Activated CD8-positive, alpha-beta memory T cell treated with anti-CD3 and anti-CD28 coated beads for 4 hours (primary cell): ENCODE data around the gene CCDC149.

Source experiments
- DNase-seq, 2 donors: peaks; one replicate each; pipeline ENCODE4 v3.0.0-alpha.2; 2020; ENCODE audit warnings: low read depth in 2 of 2

CCDC149 gene

GRCh38 chr4:24881508-24882196 lies 31.2 kb downstream of the CCDC149 start:
- no peak for DNase-seq

GRCh38 chr4:24880186-24880585 lies 32.7 kb downstream of the CCDC149 start:
- DNase-seq: no peak

DNA sequence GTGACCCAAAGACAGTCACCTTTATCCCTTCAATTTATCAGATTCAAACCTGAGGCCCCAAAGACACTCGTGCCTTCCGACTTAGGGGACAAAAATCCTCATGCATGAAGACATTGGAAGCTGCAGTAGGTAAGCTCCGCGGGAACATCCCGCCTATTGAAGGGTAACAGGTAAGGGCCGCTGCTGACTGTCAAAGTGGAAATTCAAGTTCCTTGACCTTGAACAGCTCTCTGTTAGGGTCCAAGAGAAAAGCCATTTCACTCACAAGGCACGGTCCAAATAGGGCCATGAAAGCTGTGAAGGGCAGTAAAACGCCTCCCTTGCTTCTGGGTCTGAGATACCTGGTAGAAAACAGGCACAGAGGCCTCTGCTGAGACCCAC lies 34.2 kb downstream of the CCDC149 start:
- DNase-seq: no peak

DNA sequence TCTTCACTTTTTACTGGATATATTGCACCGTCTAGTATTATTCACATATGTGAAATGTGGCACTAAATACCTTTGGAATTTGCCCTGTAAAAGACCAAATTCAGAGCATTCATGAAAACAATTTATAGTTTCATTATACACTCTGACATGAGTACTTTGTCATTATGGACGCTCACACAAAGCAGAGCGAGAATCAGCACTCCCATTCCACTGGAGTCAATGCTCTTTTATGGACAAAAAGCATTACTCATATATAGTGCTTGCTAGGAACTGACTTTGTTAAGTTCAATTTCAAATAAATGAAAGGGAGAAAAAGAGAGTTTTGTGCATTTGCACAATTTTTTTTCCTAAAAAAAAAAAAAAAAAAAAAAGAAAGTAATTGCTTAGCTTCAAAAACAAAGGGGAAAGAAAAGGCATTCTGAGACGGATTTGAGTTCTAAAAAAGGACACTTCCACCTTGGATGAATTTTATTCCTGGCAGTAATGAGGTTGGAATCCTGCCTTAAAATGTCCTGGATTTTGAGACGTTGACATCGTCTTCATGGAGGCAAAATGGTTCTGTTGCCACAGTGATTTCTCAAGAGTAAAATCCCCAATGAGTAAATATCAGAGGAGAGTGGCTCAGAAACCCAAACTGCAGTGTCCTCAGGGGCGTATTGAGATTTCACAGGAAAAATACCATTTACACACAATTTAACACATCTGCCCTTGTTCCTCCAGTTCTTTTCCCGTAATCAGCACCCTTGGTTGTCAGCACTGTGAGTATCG lies 34.8 kb downstream of the CCDC149 start:
- no peak for DNase-seq

DNA sequence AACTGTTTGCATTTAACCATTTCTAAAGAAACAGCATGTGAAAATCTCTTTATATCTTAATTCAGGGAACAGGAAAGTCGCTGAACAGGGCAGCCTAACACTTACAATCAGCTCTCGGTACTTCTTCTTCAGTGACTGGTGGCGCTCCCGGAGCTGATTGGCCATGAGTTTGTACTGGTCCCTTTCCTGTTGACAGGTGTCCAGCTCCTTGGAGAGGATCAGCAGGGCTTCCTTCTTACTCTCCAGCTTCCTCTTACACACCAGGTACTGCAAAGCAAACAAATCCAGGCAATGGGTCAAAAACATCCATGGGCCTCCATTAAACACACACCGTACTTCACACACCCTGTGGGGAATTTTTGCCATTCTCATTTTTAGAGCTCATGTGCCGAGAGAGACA lies 36.4 kb downstream of the CCDC149 start:
- no peak for DNase-seq

GRCh38 chr4:24872720-24873119 lies 40.1 kb downstream of the CCDC149 start:
- no peak for DNase-seq

DNA sequence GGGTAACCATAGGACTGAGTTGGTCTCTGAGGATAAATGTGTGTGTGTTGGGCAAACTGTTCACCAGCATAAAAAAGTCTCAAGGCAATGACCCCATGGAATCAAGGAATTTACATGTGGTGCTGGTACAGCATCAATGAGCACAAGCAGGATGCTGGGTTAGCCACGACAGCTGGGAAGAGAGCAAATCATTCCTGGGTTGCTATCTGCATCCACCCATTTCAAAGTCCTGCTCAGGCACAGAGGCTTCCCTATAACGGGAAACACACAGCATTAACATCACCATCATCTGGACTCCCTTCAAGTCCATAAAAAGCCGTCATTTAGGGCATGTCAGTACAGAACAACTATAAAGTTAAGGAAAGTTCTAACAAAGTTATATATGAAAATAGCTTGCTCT lies 41.6 kb downstream of the CCDC149 start:
- DNase-seq: no peak

- DNase-seq: no peak
Observed at GRCh38 chr4:24867766-24868296, 45.0 kb downstream of the CCDC149 start.

- no peak for DNase-seq
Observed at GRCh38 chr4:24867251-24867650, 45.6 kb downstream of the CCDC149 start.

- DNase-seq: no peak
Observed at GRCh38 chr4:24865401-24865800, 47.4 kb downstream of the CCDC149 start.

GRCh38 chr4:24863799-24864198 lies 49.0 kb downstream of the CCDC149 start:
- no peak for DNase-seq

- no peak for DNase-seq
Observed at GRCh38 chr4:24862073-24862751, 50.6 kb downstream of the CCDC149 start.

DNA sequence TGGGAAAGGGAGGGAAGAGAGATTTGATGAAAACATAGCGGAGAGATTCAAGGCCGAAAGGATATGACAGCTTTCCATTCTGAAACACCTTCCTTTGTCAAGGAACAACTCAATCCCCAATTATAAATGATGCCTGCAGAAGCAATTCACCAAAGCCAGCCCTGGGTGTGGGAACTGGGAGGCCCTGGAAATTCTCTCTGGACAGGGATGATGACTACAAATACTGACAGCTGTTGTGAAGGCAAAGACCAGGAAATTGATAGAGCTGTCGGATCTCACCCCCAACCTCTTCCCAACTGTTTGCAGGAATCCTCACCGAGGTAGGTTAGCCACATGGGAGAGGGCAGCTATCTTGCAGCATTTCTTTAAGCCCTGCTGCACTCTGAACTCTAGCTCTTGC lies 54.3 kb downstream of the CCDC149 start:
- DNase-seq: no peak

DNA sequence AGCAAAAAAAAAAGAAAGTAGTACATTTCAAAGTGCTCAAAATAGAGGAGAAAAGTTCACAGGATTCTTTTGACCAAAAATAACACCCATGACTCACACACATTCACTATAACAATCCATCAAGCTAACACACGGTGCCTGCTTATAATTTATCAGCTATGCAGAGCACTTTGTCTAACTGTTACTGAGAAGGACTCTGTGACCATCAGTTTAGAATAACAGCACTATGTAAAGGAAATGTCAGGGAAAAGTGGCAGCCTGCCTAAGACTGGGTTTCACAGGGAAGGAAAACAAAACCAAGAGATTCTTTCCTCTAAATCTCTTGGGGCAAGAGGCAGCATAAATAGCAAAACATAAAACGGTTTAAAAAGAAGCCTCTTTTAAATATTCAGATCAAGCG lies 54.8 kb downstream of the CCDC149 start:
- DNase-seq: no peak

- no peak for DNase-seq
Observed at GRCh38 chr4:24856586-24856985, 56.3 kb downstream of the CCDC149 start.

GRCh38 chr4:24855741-24856140 lies 57.1 kb downstream of the CCDC149 start:
- no peak for DNase-seq

- DNase-seq: no peak
Observed at GRCh38 chr4:24853142-24853541, 59.7 kb downstream of the CCDC149 start.

- no peak for DNase-seq
Observed at GRCh38 chr4:24850674-24851073, 62.2 kb downstream of the CCDC149 start.

- no peak for DNase-seq
Observed at GRCh38 chr4:24849756-24850155, 63.1 kb downstream of the CCDC149 start.

- no peak for DNase-seq
Observed at GRCh38 chr4:24849351-24849750, 63.5 kb downstream of the CCDC149 start.

GRCh38 chr4:24846716-24847115 lies 66.1 kb downstream of the CCDC149 start:
- no peak for DNase-seq

DNA sequence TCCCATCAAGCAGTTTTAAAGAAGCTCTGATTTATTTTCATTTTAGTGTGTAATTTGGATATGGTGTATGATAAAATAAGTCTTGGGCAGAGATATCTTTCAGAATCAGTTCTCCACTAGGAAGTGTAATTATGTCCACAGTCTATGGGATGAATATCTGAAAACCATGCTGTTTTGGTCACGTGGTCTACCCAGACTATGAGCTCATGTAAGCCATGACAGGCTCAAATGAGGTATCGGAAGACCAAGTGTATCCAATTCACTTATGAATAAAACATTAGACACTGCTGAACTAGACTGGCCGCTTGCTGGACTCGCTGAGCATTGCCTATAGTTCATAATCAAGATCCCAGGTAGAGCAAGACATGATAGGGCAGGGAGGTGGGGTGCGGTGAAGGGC lies 66.9 kb downstream of the CCDC149 start:
- DNase-seq: no peak

GRCh38 chr4:24845132-24845531 lies 67.7 kb downstream of the CCDC149 start:
- no peak for DNase-seq
